ENCODE data around the gene NMBR. TPM values are rescaled to one million over a fixed set of nuclear protein-coding genes. Genes with fewer than 3 reads are reported as not detected.

NMBR gene
- polyA plus RNA-seq, 1 experiment, result not detected

DNA sequence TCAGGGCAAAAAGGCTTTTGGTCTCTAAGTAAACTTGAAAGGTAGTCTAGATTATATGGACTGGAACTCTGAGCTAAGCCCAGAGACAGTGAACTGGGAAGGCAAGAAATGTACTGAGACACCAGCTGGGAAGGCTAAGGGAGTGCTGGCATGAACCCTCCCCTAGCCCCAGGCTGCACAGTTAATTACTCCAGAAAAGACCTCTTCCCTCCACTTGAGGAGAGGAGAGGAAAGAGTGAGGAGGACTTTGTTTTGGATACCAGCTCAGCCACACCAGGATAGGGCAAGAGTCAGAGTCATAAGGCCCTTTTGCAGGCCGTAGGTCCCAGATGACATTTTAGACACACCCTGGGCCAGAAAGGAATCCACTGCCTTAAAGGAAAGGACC is 98.3 kb downstream of the NMBR start:
- ChIA-PET CTCF (interaction anchor here (0.8 to 2.1 kb wide), 2 partner anchors 10 to 59 kb away, joined by 3 to 6 read pairs; no protein-coding TSS in a partner anchor), POLR2A (no interaction called here)
- DNase-seq (ENCODE audit: low read depth), result no peak
- no peaks in the 10 kb centered on the region for H3K27me3 ChIP-seq (ENCODE audit: control insufficient read depth, insufficient read depth, low read length)
- H3K36me3 ChIP-seq (ENCODE audit: control insufficient read depth, insufficient read depth, low read length), result no peaks in the 10 kb centered on the region
- TF ChIP-seq, protein P1, sequence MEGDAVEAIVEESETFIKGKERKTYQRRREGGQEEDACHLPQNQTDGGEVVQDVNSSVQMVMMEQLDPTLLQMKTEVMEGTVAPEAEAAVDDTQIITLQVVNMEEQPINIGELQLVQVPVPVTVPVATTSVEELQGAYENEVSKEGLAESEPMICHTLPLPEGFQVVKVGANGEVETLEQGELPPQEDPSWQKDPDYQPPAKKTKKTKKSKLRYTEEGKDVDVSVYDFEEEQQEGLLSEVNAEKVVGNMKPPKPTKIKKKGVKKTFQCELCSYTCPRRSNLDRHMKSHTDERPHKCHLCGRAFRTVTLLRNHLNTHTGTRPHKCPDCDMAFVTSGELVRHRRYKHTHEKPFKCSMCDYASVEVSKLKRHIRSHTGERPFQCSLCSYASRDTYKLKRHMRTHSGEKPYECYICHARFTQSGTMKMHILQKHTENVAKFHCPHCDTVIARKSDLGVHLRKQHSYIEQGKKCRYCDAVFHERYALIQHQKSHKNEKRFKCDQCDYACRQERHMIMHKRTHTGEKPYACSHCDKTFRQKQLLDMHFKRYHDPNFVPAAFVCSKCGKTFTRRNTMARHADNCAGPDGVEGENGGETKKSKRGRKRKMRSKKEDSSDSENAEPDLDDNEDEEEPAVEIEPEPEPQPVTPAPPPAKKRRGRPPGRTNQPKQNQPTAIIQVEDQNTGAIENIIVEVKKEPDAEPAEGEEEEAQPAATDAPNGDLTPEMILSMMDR (IDR thresholded peaks at IDR 0.05; ENCODE audit: insufficient read depth, low read depth, low read length), result no peak
- no peak overlapping the region for H3K4me3 ChIP-seq (ENCODE audit: low read depth, low read length)

DNA sequence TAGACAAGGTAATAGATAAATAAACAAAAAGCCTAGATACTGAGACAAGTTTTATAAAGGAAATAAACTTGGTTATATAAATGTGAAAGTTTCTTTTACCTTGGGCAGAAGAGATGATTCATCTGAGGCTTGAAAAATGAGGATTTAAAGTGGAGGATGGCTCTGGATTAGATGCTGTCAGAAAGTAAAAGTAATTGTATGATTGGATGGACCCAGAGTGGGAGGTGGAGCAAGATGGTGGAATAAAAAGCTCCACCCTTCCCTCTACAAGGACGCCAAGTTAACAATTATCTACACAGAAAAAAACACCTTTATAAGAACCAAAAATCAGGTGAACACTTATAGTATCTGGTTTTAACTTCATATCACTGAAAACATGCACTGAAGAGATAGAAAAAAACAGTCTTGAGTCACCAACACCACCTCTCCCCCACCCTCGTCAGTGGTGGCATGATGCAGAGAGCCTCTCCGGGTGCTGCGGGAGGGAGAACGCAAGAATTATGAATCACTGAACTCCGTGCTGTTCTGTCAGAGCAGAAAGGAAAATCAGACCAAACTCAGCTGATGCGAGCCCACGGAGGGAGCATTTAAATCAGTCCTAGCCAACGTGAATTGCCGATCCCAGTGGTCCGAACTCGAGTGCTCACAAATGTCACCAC is 98.9 kb downstream of the NMBR start:
- no peak overlapping the region for H3K4me3 ChIP-seq (ENCODE audit: low read depth, low read length)
- ChIA-PET CTCF (interaction anchor here (0.7 to 2.8 kb wide), 3 partner anchors 10 to 58 kb away, joined by 3 to 15 read pairs (median 6); no protein-coding TSS in a partner anchor), POLR2A (no interaction called here)
- TF ChIP-seq, protein P1 (IDR thresholded peaks at IDR 0.05; ENCODE audit: insufficient read depth, low read depth, low read length), result no peak
- H3K27me3 ChIP-seq (ENCODE audit: control insufficient read depth, insufficient read depth, low read length), result no peaks in the 10 kb centered on the region
- no peak for DNase-seq (ENCODE audit: low read depth)
- no peaks in the 10 kb centered on the region for H3K36me3 ChIP-seq (ENCODE audit: control insufficient read depth, insufficient read depth, low read length)

DNA sequence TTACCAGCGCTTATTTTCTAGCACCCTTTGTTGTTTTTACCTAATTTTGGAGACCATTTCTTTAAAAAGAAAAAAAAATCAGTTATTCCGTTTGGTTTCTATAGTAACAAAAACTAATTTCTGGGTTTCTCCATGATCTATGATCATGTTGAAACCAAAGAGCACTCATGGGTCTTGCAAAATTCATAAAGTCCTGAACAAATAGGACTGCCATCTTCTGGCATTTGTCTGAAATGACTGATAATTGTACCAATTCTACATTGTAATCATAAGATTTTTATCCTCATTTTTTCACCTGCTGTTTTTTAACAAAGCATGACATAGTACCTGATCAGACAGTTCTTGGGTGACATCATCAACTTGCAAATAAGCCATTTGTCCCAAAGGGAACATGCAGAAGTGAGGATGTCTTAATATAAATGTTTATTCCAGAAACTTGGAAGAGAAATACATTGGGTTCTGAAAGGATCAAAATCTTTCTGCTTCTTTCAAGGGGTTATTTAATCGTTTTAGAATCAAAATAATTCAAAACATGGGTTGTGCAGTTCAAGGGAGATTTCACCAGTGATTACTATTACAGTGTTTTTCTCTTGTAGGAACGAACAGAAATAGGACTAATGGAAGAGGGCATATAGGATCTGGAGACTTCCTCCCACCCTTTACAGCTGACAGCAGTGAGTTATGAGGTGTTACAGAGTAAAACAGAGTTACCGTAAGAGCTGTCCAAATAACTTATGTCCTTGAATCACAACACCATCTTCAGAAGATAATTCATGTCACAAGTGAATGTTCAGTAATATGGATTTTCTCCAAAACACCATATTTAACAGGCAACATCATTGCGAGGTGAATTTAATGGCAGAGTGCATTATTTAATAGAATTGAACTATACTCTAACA is 101.3 kb downstream of the NMBR start:
- ChIA-PET CTCF (interaction anchor here (1.0 to 2.8 kb wide), 4 partner anchors 12 to 59 kb away, joined by 3 to 15 read pairs (median 4); no protein-coding TSS in a partner anchor), POLR2A (no interaction called here)
- Histone ChIP-seq H3K27me3 (ENCODE audit: control insufficient read depth, insufficient read depth, low read length) (no peaks in the 10 kb centered on the region), H3K36me3 (ENCODE audit: control insufficient read depth, insufficient read depth, low read length) (no peaks in the 10 kb centered on the region), H3K4me3 (ENCODE audit: low read depth, low read length) (no peak overlapping the region)
- DNase-seq (ENCODE audit: low read depth), result no peak
- TF ChIP-seq, protein P1 (IDR thresholded peaks at IDR 0.05; ENCODE audit: insufficient read depth, low read depth, low read length), result peak; percentile 44

DNA sequence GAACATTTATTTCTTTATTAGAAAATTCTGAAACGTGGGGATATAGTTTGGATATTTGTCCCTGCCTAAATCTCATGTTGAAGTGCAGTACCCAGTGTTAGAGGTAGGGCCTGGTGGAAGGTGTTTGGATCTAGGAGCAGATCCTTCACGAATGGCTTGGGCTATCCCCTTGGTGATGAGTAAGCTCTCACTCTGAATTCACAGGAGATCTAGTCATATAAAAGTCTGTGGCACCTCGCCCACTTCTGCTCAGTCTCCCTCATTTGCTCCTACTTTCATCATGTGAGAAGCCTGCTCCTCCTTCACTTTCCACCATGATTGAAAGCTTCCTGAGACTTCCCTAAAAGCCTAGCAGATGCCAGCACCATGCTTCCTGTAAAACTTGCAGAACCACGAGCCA is 111.0 kb downstream of the NMBR start:
- no peak for DNase-seq (ENCODE audit: low read depth)
- H3K36me3 ChIP-seq (ENCODE audit: control insufficient read depth, insufficient read depth, low read length), result no peaks in the 10 kb centered on the region
- no peak overlapping the region for H3K4me3 ChIP-seq (ENCODE audit: low read depth, low read length)
- TF ChIP-seq, protein P1 (IDR thresholded peaks at IDR 0.05; ENCODE audit: insufficient read depth, low read depth, low read length), result no peak
- ChIA-PET CTCF (interaction anchor here (0.6 kb wide), 1 partner anchor 770 kb away, joined by 4 read pairs; no protein-coding TSS in a partner anchor), POLR2A (no interaction called here)
- H3K27me3 ChIP-seq (ENCODE audit: control insufficient read depth, insufficient read depth, low read length), result no peaks in the 10 kb centered on the region

DNA sequence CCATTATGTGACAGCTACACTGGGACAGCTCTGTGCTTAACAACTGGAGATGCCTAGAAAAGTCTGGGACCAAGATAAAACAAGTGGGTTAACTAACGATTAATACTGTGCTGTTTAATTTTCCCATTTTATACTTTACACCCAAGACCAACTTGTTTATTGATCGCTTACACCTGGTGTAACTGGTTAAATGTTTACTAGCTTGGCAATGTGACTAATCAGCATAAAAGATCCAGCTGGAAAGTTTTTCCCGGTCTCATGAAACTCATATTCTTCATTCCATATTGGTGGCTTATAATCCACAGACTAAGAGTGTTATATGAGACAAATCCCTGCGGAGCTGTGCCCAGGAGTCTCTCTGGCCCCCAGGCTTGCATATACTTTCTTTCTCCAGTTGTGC is 115.9 kb downstream of the NMBR start:
- Histone ChIP-seq H3K36me3 (ENCODE audit: control insufficient read depth, insufficient read depth, low read length) (no peaks in the 10 kb centered on the region), H3K4me3 (ENCODE audit: low read depth, low read length) (no peak overlapping the region), H3K27me3 (ENCODE audit: control insufficient read depth, insufficient read depth, low read length) (no peaks in the 10 kb centered on the region)
- ChIA-PET POLR2A (no interaction called here), CTCF (interaction anchor here (0.9 to 1.5 kb wide), 2 partner anchors 10 to 41 kb away, joined by 3 read pairs; no protein-coding TSS in a partner anchor)
- DNase-seq (ENCODE audit: low read depth), result no peak
- TF ChIP-seq, protein P1 (IDR thresholded peaks at IDR 0.05; ENCODE audit: insufficient read depth, low read depth, low read length), result no peak

All from BJ (cell line).